ENCODE results near the gene NEURL4. TPM values are rescaled to one million over a fixed set of nuclear protein-coding genes. Genes with fewer than 3 reads are reported as not detected.

The NEURL4 gene
- total RNA-seq, 1 donor from 2014 or later = 19.3 TPM

DNA sequence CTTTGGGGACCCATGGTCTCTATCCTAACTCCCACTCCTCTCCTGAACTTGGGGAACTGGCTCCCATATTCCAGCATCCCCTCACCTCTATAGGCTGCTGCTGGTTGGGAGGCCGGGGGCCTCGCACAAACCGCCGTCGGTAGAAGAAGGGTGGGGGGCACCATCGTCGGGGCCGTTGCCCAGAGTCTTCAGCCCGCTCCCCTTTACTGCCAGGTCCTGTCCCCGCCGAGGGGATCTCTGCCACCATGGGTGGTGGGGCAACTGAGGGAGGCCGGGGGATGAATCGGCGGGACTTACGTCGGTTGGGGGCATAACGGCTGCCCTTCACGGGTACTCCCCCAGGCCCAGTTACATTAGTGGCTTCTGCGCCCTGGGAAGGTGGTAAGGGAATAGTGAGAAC is 39.0 kb downstream of the NEURL4 start:
- TF ChIP-seq, protein P1, sequence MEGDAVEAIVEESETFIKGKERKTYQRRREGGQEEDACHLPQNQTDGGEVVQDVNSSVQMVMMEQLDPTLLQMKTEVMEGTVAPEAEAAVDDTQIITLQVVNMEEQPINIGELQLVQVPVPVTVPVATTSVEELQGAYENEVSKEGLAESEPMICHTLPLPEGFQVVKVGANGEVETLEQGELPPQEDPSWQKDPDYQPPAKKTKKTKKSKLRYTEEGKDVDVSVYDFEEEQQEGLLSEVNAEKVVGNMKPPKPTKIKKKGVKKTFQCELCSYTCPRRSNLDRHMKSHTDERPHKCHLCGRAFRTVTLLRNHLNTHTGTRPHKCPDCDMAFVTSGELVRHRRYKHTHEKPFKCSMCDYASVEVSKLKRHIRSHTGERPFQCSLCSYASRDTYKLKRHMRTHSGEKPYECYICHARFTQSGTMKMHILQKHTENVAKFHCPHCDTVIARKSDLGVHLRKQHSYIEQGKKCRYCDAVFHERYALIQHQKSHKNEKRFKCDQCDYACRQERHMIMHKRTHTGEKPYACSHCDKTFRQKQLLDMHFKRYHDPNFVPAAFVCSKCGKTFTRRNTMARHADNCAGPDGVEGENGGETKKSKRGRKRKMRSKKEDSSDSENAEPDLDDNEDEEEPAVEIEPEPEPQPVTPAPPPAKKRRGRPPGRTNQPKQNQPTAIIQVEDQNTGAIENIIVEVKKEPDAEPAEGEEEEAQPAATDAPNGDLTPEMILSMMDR (conservative IDR thresholded peaks at IDR 0.05; ENCODE audit: low read depth, low read length) = no peak
- DNase-seq (ENCODE audit: low read depth) = no peak
- no peak overlapping the region for H3K4me3 ChIP-seq (ENCODE audit: low read depth, low read length)

DNA sequence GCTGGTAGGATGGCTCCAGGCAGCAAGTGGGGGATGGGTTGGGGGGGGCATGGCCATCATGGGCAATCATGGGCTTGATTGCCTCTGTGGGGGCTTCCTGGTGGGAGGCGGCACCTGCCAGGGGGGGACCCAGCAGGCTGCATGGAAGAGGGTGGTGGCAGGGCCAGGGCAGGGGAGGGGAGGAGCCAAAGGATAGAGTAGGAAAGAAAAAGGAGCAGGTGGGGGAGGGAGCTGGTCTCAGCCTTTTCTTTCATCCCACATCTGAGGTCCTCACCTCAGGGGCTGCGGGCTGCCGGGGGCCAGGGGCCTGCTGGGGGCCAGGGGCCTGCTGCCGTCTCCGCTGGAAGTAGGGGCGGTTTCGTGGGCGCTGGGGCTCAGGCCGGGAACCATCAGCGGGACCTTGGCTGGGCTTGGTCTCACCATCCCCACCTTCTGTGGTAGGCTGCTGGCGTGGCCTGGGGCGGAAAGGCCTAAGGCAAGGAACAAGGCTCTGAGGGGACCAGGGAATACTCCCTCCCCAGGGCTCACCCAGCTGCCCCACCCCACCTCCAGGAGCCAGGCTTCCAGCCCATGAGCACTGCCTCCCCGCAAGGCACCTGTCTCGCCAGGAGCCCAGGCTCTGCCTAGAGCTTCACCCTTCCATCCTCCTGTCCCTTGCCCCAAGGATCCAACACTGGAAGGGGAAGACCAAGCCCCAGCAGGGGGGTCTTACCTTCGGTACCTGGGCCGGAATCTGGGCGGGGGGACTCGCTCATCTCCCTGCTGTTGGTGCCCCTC is 39.7 kb downstream of the NEURL4 start:
- no peak for DNase-seq (ENCODE audit: low read depth)
- TF ChIP-seq, protein P1 (conservative IDR thresholded peaks at IDR 0.05; ENCODE audit: low read depth, low read length) = no peak
- H3K4me3 ChIP-seq (ENCODE audit: low read depth, low read length) = no peak overlapping the region

DNA sequence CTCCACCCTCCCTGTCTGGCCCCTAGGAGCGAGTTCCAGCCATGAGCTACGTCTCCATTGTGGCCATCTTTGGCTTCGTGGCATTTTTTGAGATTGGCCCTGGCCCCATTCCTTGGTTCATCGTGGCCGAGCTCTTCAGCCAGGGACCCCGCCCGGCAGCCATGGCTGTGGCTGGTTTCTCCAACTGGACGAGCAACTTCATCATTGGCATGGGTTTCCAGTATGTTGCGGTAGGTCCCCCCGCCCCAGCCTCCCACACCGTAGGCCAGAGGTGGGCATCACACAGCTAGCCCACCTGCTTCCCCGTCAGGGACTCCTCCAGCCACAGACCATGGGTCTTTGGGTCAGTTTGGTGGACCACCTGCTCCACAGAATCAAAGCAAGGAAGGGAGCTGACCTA is 43.5 kb downstream of the NEURL4 start:
- DNase-seq (ENCODE audit: low read depth) = no peak
- no peak overlapping the region for H3K4me3 ChIP-seq (ENCODE audit: low read depth, low read length)
- TF ChIP-seq, protein P1 (conservative IDR thresholded peaks at IDR 0.05; ENCODE audit: low read depth, low read length) = no peak

DNA sequence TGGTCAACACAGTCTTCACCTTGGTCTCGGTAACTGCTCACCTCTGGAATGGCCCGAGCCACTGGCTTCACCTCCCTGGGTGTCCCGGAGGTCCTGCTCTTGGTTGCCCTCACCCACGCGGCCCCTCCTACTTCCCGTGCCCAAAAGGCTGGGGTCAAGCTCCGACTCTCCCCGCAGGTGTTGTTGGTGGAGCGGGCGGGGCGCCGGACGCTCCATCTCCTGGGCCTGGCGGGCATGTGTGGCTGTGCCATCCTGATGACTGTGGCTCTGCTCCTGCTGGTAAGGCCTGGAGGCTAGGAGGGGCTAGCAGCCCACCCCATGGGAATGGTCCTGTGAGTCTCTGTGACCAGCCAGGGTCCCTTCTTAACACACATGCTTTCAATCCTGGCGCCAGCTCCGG is 44.2 kb downstream of the NEURL4 start:
- DNase-seq (ENCODE audit: low read depth) = no peak
- no peak overlapping the region for H3K4me3 ChIP-seq (ENCODE audit: low read depth, low read length)
- TF ChIP-seq, protein P1 (conservative IDR thresholded peaks at IDR 0.05; ENCODE audit: low read depth, low read length) = no peak

DNA sequence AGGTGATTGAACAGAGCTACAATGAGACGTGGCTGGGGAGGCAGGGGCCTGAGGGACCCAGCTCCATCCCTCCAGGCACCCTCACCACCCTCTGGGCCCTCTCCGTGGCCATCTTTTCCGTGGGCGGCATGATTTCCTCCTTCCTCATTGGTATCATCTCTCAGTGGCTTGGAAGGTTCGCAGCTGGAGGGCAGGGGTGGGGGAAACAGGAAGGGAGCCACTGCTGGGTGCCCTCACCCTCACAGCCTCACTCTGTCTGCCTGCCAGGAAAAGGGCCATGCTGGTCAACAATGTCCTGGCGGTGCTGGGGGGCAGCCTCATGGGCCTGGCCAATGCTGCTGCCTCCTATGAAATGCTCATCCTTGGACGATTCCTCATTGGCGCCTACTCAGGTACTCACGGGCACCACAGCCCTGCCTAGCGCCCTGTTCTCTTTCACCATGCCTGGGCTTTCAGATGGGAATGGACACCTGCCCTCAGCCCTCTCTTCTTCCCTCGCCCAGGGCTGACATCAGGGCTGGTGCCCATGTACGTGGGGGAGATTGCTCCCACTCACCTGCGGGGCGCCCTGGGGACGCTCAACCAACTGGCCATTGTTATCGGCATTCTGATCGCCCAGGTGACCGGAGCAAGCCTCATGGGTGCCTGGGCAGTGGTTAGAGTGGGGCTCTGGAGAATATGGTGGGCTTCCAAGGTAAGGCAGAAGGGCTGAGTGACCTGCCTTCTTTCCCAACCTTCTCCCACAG is 45.5 kb downstream of the NEURL4 start:
- TF ChIP-seq, protein P1 (conservative IDR thresholded peaks at IDR 0.05; ENCODE audit: low read depth, low read length) = no peak
- no peak for DNase-seq (ENCODE audit: low read depth)
- H3K4me3 ChIP-seq (ENCODE audit: low read depth, low read length) = no peak overlapping the region

DNA sequence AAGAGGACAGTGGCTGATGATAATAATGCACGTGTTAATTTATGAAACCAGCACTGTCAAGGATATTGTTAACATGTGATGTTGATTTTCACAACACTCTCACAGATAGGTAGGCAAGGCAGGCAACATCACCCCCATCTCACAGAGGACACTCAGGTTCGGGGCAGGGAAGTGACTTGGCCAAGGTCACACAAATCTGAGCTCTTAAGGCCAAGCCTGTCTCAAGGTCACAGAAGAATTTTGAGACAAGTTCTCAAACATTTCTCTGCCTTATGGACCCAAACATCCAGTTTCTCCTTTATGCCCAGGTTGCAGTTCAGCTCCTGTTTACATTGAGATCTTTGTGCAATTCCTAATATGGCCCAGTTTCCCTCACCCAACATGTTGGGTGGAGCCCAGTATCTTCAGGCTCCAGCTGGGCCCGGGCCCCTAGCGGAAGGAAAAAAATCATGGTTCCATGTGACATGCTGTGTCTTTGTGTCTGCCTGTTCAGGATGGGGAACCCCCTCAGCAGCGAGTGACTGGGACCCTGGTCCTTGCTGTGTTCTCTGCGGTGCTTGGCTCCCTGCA is 46.3 kb downstream of the NEURL4 start:
- no peak for DNase-seq (ENCODE audit: low read depth)
- TF ChIP-seq, protein P1 (conservative IDR thresholded peaks at IDR 0.05; ENCODE audit: low read depth, low read length) = no peak
- H3K4me3 ChIP-seq (ENCODE audit: low read depth, low read length) = no peak overlapping the region

Measured in epithelial cell of proximal tubule (primary cell).